SJSA1 (cell line): ENCODE measurements around the gene JAKMIP1. TPM values are rescaled to one million over a fixed set of nuclear protein-coding genes. Genes with fewer than 3 reads are reported as not detected.

Experiments
- DNase-seq, 2 experiments: peaks; one replicate each; pipeline ENCODE4 v3.0.0-alpha.2; 2015 to 2020; ENCODE audit warnings: low spot score in 2 of 2, low read depth in 1 of 2
- H3K27ac ChIP-seq: fragments of 250-450 bp; sonication (Bioruptor Pico); 2 replicates; pipeline ENCODE4 v1.5.1; 2020; ENCODE audit warnings: mild to moderate bottlenecking, moderate library complexity
- H3K27me3 ChIP-seq: fragments of 250-450 bp; sonication (Bioruptor Pico); replicated peaks from 2 replicates; pipeline ENCODE4 v1.5.1; 2020; ENCODE audit warnings: mild to moderate bottlenecking, moderate library complexity
- H3K36me3 ChIP-seq: fragments of 250-450 bp; sonication (Bioruptor Pico); 2 replicates; pipeline ENCODE4 v1.5.1; 2020; ENCODE audit warnings: mild to moderate bottlenecking
- H3K4me1 ChIP-seq: fragments of 250-450 bp; sonication (Bioruptor Pico); replicated peaks from 2 replicates; pipeline ENCODE4 v1.6.1; 2021; ENCODE audit warnings: mild to moderate bottlenecking
- H3K4me3 ChIP-seq: fragments of 250-450 bp; sonication (Bioruptor Pico); 2 replicates; pipeline ENCODE4 v1.5.1; 2020; ENCODE audit warnings: mild to moderate bottlenecking
- H3K9me3 ChIP-seq: fragments of 250-450 bp; sonication (Bioruptor Pico); replicated peaks from 2 replicates; pipeline ENCODE4 v1.5.1; 2020; ENCODE audit warnings: mild to moderate bottlenecking
- total RNA-seq: library from RNA; depleted of rRNA; stranded (reverse); fragments of >200 nt; shearing (Covaris generic); gene quantifications from 2 replicates; pipeline ENCODE4 v1.2.3, GENCODE V29; 2014

JAKMIP1 gene
- total RNA-seq, 1 experiment from 2014 or later: not detected

- Histone ChIP-seq H3K9me3 (no peaks in the 10 kb centered on the region), H3K36me3 (no peaks in the 10 kb centered on the region), H3K27ac (no peak overlapping the region), H3K4me3 (no peak overlapping the region), H3K4me1 (no peaks in the 10 kb centered on the region), H3K27me3 (no peaks in the 10 kb centered on the region)
- no peak for DNase-seq
These were observed 75.8 kb downstream of the JAKMIP1 start for GRCh38 chr4:6124386-6125102.

GRCh38 chr4:6123976-6124375 is 76.4 kb downstream of the JAKMIP1 start:
- Histone ChIP-seq H3K4me1 (no peaks in the 10 kb centered on the region), H3K9me3 (no peaks in the 10 kb centered on the region), H3K27me3 (no peaks in the 10 kb centered on the region), H3K27ac (no peak overlapping the region), H3K36me3 (no peaks in the 10 kb centered on the region), H3K4me3 (no peak overlapping the region)
- DNase-seq: no peak

GRCh38 chr4:6123541-6123940 is 76.8 kb downstream of the JAKMIP1 start:
- H3K4me1 ChIP-seq: no peaks in the 10 kb centered on the region
- H3K4me3 ChIP-seq: no peak overlapping the region
- no peaks in the 10 kb centered on the region for H3K27me3 ChIP-seq
- no peaks in the 10 kb centered on the region for H3K36me3 ChIP-seq
- no peaks in the 10 kb centered on the region for H3K9me3 ChIP-seq
- H3K27ac ChIP-seq: no peak overlapping the region
- no peak for DNase-seq

GRCh38 chr4:6123116-6123515 is 77.2 kb downstream of the JAKMIP1 start:
- no peak overlapping the region for H3K4me3 ChIP-seq
- no peaks in the 10 kb centered on the region for H3K27me3 ChIP-seq
- H3K36me3 ChIP-seq: no peaks in the 10 kb centered on the region
- DNase-seq: no peak
- H3K27ac ChIP-seq: no peak overlapping the region
- no peaks in the 10 kb centered on the region for H3K9me3 ChIP-seq
- H3K4me1 ChIP-seq: no peaks in the 10 kb centered on the region

- H3K27me3 ChIP-seq: no peaks in the 10 kb centered on the region
These were observed 77.9 kb downstream of the JAKMIP1 start for GRCh38 chr4:6122496-6122895.

GRCh38 chr4:6121941-6122340 is 78.4 kb downstream of the JAKMIP1 start:
- Histone ChIP-seq H3K27ac (no peak overlapping the region), H3K27me3 (no peaks in the 10 kb centered on the region), H3K4me1 (no peaks in the 10 kb centered on the region), H3K36me3 (no peaks in the 10 kb centered on the region), H3K4me3 (no peak overlapping the region), H3K9me3 (no peaks in the 10 kb centered on the region)
- no peak for DNase-seq

More at GRCh38 chr4:6122496-6122895, 77.9 kb downstream of the JAKMIP1 start:
- no peak overlapping the region for H3K27ac ChIP-seq
- no peaks in the 10 kb centered on the region for H3K4me1 ChIP-seq
- no peaks in the 10 kb centered on the region for H3K36me3 ChIP-seq
- H3K9me3 ChIP-seq: no peaks in the 10 kb centered on the region
- DNase-seq: no peak
- H3K4me3 ChIP-seq: no peak overlapping the region

- H3K27ac ChIP-seq: no peak overlapping the region
- DNase-seq: no peak
- H3K9me3 ChIP-seq: no peaks in the 10 kb centered on the region
- no peaks in the 10 kb centered on the region for H3K36me3 ChIP-seq
- H3K4me3 ChIP-seq: no peak overlapping the region
- H3K27me3 ChIP-seq: no peaks in the 10 kb centered on the region
- H3K4me1 ChIP-seq: no peaks in the 10 kb centered on the region
These were observed 79.0 kb downstream of the JAKMIP1 start for GRCh38 chr4:6121276-6121850.

- no peak overlapping the region for H3K27ac ChIP-seq
- H3K36me3 ChIP-seq: no peaks in the 10 kb centered on the region
- DNase-seq: no peak
- no peaks in the 10 kb centered on the region for H3K9me3 ChIP-seq
- no peaks in the 10 kb centered on the region for H3K4me1 ChIP-seq
- no peak overlapping the region for H3K4me3 ChIP-seq
- no peaks in the 10 kb centered on the region for H3K27me3 ChIP-seq
These were observed 80.0 kb downstream of the JAKMIP1 start for GRCh38 chr4:6120361-6120760.

- no peaks in the 10 kb centered on the region for H3K9me3 ChIP-seq
- no peak overlapping the region for H3K4me3 ChIP-seq
- DNase-seq: no peak
- no peaks in the 10 kb centered on the region for H3K36me3 ChIP-seq
- H3K27ac ChIP-seq: no peak overlapping the region
- H3K4me1 ChIP-seq: no peaks in the 10 kb centered on the region
- H3K27me3 ChIP-seq: no peaks in the 10 kb centered on the region
These were observed 80.8 kb downstream of the JAKMIP1 start for GRCh38 chr4:6119507-6120020.

GRCh38 chr4:6118201-6118600 is 82.1 kb downstream of the JAKMIP1 start:
- no peak overlapping the region for H3K27ac ChIP-seq

GRCh38 chr4:6116696-6117285 is 83.6 kb downstream of the JAKMIP1 start:
- Histone ChIP-seq H3K4me1 (no peaks in the 10 kb centered on the region), H3K27me3 (no peaks in the 10 kb centered on the region), H3K9me3 (no peaks in the 10 kb centered on the region), H3K4me3 (no peak overlapping the region), H3K27ac (no peak overlapping the region), H3K36me3 (no peaks in the 10 kb centered on the region)
- DNase-seq: no peak

More at GRCh38 chr4:6118201-6118600, 82.1 kb downstream of the JAKMIP1 start:
- no peaks in the 10 kb centered on the region for H3K9me3 ChIP-seq
- H3K4me3 ChIP-seq: no peak overlapping the region
- no peaks in the 10 kb centered on the region for H3K36me3 ChIP-seq
- no peaks in the 10 kb centered on the region for H3K27me3 ChIP-seq
- no peak for DNase-seq
- H3K4me1 ChIP-seq: no peaks in the 10 kb centered on the region

GRCh38 chr4:6115746-6116586 is 84.4 kb downstream of the JAKMIP1 start:
- no peaks in the 10 kb centered on the region for H3K9me3 ChIP-seq
- H3K4me3 ChIP-seq: no peak overlapping the region
- H3K36me3 ChIP-seq: no peaks in the 10 kb centered on the region
- no peaks in the 10 kb centered on the region for H3K4me1 ChIP-seq
- no peak for DNase-seq
- H3K27me3 ChIP-seq: no peaks in the 10 kb centered on the region
- H3K27ac ChIP-seq: no peak overlapping the region

- Histone ChIP-seq H3K36me3 (no peaks in the 10 kb centered on the region), H3K4me3 (no peak overlapping the region), H3K27ac (no peak overlapping the region), H3K4me1 (no peaks in the 10 kb centered on the region), H3K9me3 (no peaks in the 10 kb centered on the region), H3K27me3 (no peaks in the 10 kb centered on the region)
- no peak for DNase-seq
These were observed 85.0 kb downstream of the JAKMIP1 start for GRCh38 chr4:6115342-6115741.
